GM12873 (cell line): ENCODE data around the gene NTN1.
A peak's percentile ranks its signal among the peaks of the same experiment; 100 is the strongest.

Experiments used
- TF ChIP-seq, protein P1 (sequence below): IDR thresholded peaks from 2 replicates; pipeline ENCODE4 v1.5.1; 2012; ENCODE audit warnings: low read depth, mild to moderate bottlenecking, moderate library complexity, low read length, control low read depth; ENCODE audit not compliant: insufficient read depth; ENCODE audit errors: missing control alignments

Gene NTN1

DNA sequence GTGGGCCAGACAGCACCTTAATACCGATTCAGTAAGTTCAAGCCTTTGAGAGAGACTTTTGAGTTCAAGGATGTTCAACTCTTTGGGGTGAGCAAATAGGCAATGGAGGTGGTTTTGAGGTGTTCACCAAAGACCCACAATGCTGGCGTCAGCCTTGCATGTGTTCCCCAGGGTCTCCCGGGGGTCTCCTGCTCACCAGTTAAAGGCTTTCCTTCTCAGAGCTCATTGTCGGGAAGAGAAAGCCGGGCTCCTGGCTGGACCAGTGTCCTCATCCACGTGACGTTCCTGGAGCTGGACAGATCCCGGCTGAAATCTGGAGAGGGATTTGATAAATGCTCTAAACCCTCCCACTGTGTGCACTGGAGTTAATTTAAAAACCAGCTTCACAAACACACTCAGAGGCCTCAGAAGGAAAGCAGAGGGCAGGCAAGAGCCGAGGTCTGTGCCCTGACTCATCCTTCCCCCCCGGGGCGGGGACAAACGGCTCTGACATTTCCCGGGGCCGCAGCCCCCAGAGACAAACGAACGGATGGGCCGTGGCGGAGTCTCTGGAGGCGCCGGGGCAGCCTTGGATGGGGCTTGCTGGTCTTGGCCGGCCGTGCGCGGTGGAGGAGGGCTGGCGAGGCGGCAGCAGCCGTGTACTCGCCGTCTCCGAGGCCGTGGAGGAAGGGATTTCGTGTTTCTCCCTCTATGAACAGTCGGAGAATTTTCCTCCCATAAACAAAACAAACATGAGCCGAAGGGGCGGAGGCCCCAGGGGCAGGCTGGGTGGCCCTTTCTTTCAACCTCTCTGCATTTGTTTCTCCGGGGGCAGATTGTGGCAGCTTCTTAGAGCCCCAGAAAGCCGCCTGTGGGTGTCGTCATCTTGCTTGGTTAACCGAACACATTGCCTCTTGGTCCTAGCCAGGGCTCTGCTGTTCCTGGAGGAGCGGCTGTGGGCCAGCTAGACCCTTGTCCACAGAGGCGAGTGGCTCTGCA is 94.2 kb downstream of the NTN1 start:
- TF ChIP-seq, protein P1, sequence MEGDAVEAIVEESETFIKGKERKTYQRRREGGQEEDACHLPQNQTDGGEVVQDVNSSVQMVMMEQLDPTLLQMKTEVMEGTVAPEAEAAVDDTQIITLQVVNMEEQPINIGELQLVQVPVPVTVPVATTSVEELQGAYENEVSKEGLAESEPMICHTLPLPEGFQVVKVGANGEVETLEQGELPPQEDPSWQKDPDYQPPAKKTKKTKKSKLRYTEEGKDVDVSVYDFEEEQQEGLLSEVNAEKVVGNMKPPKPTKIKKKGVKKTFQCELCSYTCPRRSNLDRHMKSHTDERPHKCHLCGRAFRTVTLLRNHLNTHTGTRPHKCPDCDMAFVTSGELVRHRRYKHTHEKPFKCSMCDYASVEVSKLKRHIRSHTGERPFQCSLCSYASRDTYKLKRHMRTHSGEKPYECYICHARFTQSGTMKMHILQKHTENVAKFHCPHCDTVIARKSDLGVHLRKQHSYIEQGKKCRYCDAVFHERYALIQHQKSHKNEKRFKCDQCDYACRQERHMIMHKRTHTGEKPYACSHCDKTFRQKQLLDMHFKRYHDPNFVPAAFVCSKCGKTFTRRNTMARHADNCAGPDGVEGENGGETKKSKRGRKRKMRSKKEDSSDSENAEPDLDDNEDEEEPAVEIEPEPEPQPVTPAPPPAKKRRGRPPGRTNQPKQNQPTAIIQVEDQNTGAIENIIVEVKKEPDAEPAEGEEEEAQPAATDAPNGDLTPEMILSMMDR = no peak

DNA sequence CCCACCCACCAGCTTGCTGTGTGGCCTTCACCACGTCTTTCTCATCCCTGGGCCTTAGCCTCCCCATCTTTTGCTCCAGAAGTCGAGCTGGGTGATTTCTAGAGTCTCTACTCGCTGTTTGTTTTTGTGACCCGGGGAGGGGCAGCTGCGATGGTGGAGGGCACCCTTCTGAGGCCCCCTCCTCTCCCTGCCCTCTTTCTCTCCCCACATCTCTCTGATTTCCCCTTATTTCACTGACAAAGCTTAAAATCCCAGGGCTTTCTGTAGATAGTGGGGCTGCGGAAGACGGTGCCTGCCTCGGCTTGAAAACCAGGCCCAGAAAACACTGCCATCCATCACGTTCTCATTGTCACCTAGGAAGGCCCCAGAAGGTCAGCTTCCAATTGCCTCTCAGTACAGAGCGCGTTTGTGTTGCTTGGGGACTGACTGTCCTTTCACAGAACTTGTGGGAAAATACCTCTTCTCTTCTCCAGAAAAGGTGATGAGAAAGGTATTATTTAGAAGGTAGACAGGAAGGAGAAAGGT is 95.1 kb downstream of the NTN1 start:
- TF ChIP-seq, protein P1 = no peak

DNA sequence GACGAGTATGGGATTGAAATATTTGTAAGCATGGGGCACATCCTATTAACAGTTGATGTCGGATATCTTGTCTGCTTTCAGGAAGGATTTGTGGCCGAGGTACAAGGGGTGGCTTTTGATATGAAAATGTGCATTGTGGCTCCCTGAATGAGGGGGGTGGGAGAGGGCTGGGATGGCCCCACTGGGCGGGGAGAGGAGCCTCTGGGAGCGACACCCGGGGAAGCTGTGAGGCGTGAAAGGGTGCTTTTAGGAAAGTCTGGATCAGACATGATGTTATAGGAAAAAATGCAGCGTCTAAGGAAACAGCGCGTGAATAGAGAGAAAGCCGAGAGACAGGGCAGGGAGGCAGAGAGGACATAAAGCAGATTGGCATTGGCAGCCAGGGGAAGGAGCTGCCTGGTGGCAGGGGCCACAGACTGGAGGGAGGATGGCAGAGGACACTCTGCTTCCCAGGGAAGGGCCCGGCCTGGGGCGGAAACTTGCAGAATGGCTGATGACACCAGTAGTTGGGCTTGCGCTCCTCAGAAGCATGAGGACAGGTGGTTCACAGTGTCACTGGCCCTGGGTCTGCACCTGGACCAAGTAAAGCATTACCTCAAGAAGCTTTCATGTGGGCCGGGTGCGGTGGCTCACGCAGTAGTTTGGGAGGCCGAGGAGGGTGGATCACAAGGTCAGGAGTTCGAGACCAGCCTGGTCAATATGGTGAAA is 95.7 kb downstream of the NTN1 start:
- TF ChIP-seq, protein P1 = no peak

DNA sequence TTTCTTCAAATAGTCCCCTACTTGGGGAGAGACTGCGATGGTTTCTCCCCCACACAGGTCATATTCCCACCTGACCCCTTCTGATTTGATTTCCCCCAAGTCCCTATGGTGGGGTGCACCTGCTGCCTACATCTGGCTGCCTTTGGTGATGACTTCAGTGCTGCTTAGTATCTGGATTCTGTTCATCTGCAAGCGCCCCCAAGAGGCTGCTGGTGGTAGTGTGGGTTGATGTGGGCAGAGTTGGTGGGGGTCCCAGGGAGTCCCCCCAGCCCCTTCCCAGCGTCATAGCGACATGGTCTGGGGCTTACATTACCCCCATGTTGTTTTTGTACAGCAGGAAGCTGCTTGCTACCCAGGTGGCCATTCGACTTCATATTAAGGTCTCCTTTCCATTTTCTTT is 99.2 kb downstream of the NTN1 start:
- TF ChIP-seq, protein P1 = peak; percentile 53

DNA sequence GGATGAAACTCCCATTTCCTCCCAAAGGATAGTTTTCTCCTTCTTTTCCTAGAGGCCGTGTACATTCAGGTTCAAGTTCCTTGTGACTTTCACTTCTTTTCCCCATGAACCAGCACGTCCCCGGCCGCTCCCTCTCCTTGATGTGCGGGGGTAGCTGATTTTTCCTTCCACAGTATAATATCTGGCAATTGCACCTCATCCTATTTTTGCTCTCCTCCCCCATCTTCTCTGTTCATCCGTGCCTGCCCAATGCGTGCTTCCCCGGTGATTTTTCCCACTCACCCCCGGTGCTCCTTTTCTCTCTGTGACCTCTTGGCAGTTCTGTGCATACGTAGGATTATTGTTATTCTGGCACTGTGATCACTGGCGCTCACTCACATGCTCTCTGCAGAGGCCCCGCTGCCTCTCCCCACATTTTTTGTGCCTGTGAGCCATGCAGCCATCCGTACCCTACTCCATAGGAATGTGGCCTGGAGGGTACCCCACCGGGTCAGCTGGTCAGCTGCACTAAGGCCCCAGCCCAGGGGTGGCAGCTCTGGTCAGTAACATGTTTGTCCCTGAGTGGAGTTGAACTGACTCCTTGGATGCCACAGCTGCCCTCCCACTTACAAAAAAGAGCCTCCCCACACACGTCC is 100.0 kb downstream of the NTN1 start:
- TF ChIP-seq, protein P1 = no peak

DNA sequence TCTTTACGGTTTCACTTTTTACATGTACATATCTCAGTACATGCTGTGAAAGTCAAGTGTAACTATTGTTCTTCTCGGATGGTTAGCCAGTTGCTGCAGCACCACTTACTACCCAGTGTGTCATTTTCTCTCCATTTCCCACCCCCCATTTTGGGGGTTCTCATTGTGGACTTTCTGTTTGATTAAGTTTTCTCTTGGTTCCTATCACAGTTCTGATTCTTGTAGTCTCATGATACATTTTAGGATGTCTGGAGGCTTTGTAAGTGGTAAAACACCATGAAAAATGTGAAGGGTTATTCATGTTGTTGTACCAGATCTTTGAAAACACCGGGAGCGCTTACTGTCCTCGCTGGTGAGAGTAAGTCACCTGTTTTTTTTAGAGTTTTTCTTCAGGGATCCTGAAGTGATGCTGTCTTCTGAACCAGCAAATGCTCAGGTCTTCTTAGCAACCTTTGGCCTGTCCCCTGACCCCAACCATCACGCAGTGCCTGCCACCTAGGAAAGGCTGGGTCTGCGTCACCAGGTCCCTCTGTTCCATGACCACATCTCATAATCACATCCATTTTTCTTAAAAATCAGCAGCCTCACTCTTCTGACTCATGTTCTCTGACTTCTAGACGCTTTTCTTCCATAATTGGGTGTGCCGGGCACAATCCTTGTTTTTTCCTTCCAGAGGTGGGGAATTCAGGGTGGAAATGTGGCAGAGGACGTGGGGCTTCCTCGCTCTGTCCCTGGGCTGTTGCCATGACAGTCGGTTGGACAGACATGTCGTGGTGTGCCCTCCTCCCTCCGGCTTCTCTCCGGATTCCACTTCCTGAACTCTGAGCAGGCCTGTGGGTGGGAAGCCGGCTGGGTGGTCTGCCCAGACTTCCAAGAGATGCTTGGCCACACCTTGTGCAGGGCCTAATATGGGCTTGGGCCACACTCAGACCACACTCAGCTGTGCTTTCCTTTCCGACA is 102.6 kb downstream of the NTN1 start:
- TF ChIP-seq, protein P1 = no peak
